ENCODE data around the gene MAPK14.
"Not testable (repeated sequence)": the region's sequence is repeated elsewhere in the genome, so short reads cannot be mapped to it uniquely, and the experiment has no call there.

Gene MAPK14

GRCh38 chr6:36123270-36124139 lies 95.9 kb downstream of the MAPK14 start:
- peak; percentile 89 for DNase-seq (ENCODE audit: low spot score)

- DNase-seq (ENCODE audit: low spot score): not testable (repeated sequence)
Measured at GRCh38 chr6:36124346-36124745, 96.7 kb downstream of the MAPK14 start.

DNA sequence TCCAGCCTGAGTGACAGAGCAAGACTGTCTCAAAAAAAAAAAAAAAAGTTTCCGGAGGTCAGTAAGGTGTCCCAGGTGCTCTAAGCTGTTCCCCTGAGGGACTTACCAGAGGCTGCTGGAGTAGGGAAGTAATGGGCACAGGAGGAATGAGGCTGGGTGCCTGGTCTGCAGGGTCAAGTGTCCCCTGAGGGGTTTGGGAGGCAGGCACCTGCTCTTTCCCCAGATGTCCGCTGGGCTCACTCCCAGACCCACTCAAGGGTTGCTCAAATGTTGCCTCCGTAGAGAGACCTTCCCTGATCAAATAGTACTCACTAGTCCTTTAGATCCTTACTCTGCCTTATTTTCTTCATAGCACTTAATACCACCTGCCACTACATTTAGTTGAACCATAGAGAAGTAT lies 97.3 kb downstream of the MAPK14 start:
- no peak for DNase-seq (ENCODE audit: low spot score)

DNA sequence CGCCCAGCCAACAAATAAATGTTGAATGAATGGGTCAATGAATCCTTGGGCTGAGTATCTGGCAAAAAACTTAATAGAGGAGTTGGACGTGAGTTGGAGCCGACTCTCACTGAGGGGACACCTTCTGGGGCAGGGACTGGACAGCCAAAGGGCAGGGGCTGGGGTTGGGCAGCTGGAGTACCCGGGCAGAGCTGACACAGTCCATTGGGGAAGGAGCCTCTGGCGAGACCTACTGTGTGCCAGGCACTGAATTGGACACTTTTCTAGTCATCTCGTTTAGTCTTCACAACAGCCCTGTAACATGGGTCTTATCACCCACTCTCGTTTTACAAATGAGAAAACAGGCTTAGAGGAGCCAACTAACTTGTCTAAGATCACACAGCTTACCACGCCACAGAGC lies 98.0 kb downstream of the MAPK14 start:
- DNase-seq (ENCODE audit: low spot score): no peak

DNA sequence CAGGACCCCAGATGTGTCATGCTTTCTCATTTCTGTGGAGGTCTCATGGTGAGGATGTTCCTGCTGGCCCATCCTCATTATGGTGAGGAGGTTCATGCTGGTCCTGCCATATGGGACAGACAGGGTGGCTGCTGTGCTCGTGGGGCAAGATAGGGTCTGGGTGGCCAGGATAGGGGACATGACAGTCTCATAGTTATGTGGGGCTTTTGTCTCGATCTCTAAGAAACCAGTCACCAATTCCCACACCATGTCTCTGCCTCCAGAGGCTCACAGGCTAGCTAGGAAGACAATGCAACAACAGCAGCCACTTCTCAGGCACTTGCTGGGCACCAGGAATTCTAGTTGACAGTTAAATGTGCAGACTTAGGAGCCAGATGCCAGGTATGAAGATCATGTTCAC lies 98.5 kb downstream of the MAPK14 start:
- DNase-seq (ENCODE audit: low spot score): no peak

- no peak for DNase-seq (ENCODE audit: low spot score)
Measured at GRCh38 chr6:36126553-36127458, 99.2 kb downstream of the MAPK14 start.

- no peak for DNase-seq (ENCODE audit: low spot score)
Measured at GRCh38 chr6:36127462-36128016, 99.9 kb downstream of the MAPK14 start.

DNA sequence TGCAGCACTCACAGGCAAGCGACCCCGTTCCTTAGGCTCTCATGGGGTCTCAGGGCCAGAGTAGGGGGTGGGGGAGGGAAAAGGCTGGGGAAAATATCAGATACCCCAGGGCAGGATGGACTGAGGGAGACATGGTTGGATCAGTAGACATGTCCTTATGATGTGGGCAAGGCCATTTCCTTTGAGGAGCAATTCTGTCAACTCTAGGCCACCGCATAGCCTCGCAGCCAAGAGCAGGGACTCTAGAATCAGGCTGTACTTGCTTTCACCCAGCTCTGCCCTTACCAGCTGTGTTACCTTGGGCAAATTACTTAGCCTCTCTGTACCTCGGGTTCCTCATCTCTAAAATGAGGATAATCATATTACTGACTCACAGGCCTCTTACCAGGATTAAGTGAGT lies 100.5 kb downstream of the MAPK14 start:
- no peak for DNase-seq (ENCODE audit: low spot score)

DNA sequence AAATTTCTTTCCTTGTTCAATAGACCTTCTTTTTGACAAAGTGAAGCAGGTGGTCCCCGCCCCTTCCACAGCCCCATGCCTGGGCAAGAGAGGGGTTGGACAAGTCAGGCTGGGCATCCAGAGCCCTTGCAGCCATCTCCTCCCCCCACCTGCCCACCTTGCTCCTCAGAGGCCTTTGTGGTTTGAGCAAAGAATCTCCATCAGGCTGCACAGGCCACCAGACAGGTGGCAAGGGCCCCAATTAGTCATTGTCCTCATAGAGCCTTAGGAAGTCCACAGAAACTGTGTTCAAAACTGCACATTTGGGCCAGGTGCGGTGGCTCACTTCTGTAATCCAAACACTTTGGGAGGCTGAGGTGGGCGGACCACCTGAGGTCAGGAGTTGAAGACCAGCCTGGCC lies 101.2 kb downstream of the MAPK14 start:
- no peak for DNase-seq (ENCODE audit: low spot score)

DNA sequence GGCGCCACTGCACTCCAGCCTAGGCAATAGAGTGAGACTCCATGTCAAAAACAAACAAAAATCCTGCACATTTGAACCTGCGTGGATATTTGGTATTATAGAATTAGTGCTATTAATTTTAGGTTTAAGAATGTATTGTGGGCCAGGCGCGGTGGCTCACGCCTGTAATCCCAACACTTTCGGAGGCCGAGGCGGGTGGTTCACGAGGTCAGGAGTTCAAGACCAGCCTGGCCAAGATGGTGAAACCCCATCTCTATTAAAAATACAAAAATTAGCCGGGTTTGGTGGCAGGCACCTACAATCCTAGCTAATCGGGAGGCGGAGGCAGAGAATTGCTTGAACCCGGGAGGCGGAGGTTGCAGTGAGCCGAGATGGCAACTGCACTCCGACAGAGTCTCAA lies 101.7 kb downstream of the MAPK14 start:
- not testable (repeated sequence) for DNase-seq (ENCODE audit: low spot score)

- no peak for DNase-seq (ENCODE audit: low spot score)
Measured at GRCh38 chr6:36129941-36130666, 102.5 kb downstream of the MAPK14 start, which contains the start of gene MAPK13. TSS of gene MAPK13 (plus strand) at chr6:36130513. CDS start at chr6:36130583, 70 bp downstream.

DNA sequence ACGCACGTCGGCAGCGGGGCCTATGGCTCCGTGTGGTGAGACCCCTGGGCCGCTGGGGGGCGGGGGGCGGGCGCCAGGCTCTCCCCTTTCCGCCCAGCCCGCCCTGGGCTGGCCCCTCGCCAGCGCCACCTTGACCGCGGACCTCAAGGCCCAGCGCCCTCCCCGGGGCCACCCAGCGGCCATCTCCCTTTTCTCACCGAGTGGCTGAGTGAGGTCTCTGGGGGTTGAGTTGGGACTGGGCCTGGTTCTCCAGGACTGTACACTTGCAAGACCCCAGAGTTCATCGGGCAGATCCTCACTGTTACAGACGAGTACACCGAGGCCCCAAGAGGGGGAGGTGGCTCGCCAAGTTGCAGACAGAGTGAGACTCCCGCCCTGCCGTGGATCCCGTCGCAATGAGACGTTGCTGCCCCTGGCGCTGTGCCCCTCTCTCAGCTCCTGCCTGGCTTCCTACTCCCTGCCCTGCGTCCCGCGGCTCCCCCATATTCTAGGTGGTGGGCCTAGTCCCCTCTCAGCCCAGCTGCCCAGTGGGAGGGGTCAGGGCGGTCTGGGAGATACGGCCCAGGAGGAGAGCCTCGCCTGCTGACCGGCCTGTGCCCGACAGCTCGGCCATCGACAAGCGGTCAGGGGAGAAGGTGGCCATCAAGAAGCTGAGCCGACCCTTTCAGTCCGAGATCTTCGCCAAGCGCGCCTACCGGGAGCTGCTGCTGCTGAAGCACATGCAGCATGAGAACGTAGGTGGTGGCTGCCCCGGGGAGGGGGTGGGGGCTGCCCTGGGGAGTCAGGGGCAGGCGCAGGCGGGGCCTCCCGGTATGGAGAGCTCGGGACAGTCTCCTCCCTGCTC lies 103.3 kb downstream of the MAPK14 start:
- no peak for DNase-seq (ENCODE audit: low spot score)

DNA sequence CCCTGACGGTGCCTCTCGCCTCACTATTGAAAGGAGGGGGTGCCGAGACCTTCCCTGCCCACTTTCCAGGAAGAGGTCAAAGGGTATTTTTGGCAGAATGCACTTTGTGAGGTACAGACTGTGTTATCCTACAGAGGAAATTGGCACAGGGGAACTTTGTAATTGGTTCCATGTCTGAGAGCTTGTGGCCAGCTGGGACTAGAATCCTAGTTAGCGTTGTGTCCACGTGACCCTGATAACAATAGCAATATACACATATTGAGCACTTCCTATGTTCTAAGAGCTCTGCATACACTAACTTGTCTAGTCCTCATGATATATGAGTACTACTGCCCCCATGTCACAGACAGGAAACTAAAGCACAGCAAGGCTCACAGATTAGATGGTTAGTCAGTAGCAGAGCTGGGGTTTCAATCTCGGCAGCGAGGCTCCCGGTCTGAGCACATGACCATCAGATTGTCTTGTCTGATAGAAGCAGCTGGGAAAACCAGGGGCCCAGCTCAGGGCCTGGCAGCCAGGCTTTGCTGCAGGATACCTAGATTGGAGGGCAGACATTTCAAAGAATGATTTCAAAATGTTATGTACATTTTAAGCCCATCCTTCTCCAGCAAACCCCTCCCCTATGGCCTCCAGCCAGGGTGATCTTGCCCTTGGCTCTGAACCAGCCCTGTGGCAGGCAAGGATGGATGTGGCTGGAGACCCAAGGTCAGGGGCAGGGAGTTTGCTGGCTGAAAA lies 104.1 kb downstream of the MAPK14 start:
- DNase-seq (ENCODE audit: low spot score): peak; percentile 28

DNA sequence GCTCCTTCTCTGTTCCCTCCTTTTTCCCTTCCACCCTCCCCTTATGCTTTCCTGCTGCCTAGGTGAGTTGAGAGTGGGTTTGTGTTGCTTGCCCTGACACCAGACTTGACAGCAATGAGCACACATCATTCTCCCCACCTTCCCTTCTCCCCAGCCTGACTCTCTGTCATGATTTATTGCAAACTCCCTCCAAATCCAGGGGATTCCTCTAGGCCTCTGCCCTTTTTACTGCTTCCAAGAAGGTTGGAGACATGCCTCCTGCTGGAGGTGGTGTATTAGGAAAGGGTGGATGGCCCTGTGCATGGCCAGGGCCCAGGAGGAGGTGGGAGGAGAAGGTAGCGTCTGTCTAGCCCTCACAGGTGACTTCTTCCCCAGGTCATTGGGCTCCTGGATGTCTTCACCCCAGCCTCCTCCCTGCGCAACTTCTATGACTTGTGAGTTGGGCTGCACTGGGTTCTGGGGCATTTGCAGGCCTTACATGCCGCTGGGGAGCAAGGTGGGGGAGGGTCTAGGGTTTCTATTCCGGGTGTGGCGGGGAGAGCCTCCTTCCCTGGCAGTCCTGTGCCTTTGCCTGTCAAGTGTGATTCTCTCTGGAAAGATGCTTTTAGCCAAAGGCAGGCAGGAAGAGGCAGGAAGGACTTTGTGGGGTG lies 104.8 kb downstream of the MAPK14 start:
- no peak for DNase-seq (ENCODE audit: low spot score)

GRCh38 chr6:36133148-36133547 lies 105.5 kb downstream of the MAPK14 start:
- no peak for DNase-seq (ENCODE audit: low spot score)

DNA sequence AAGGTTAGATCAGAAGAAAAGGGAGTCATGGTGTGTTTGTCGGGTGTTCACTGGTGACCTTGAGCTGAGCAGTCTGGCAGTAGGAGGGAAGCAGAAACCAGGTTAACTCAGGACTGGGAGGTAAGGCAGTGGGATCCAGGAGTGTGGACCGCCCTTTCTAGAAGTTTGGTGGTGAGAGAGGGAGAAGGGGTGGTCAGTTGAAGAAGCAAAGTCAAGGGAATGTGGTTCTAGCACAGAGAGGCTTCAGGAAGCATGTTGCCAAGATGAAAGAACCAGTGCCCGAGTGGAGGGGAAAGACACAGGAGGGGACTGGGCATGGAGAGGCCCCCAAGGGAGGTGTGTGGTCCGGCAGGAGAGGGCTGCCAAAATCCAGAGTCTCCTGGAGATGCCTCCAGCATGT lies 106.3 kb downstream of the MAPK14 start:
- no peak for DNase-seq (ENCODE audit: low spot score)

GRCh38 chr6:36135053-36135731 lies 107.6 kb downstream of the MAPK14 start:
- no peak for DNase-seq (ENCODE audit: low spot score)

- no peak for DNase-seq (ENCODE audit: low spot score)
Measured at GRCh38 chr6:36136034-36136433, 108.4 kb downstream of the MAPK14 start.

GRCh38 chr6:36136551-36136950 lies 108.9 kb downstream of the MAPK14 start:
- no peak for DNase-seq (ENCODE audit: low spot score)

Data from pons (tissue), 1 donor.